MM.1S (cell line): ENCODE data around the gene OGFOD3.

Source experiments
- EZH2 ChIP-seq: fragments of 300-600 bp; sonication (generic); optimal IDR thresholded peaks from 2 replicates; pipeline ENCODE3; 2017; ENCODE audit warnings: low read depth, mild to moderate bottlenecking, antibody characterized with exemption, low read length, mixed read lengths
- TF ChIP-seq, protein P1 (sequence below): fragments of 300-600 bp; sonication (generic); IDR thresholded peaks from 2 replicates; pipeline ENCODE4 v1.5.1; 2016; ENCODE audit warnings: antibody characterized with exemption, low read length, mixed read lengths

DNA sequence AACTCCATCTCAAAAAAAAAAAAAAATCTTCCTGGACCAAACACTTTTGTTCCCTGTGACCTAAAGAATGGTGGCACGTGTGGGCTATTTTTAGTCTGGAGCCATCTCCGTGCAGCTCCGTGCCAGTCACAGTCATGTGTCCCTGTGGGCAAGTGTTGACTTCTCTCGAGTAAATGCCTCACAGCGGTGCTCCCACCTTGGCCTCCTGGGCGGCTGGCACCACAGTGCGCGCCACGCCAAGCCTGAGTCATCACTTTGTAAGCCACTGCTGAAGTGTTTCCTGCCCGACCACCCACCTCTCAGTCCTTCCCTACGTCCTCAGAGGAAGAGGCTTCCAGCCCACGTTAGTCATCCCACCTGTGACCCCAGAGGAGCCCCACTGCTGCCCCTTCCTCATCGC lies 11.1 kb downstream of the OGFOD3 start:
- TF ChIP-seq, protein P1, sequence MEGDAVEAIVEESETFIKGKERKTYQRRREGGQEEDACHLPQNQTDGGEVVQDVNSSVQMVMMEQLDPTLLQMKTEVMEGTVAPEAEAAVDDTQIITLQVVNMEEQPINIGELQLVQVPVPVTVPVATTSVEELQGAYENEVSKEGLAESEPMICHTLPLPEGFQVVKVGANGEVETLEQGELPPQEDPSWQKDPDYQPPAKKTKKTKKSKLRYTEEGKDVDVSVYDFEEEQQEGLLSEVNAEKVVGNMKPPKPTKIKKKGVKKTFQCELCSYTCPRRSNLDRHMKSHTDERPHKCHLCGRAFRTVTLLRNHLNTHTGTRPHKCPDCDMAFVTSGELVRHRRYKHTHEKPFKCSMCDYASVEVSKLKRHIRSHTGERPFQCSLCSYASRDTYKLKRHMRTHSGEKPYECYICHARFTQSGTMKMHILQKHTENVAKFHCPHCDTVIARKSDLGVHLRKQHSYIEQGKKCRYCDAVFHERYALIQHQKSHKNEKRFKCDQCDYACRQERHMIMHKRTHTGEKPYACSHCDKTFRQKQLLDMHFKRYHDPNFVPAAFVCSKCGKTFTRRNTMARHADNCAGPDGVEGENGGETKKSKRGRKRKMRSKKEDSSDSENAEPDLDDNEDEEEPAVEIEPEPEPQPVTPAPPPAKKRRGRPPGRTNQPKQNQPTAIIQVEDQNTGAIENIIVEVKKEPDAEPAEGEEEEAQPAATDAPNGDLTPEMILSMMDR: no peak
- TF ChIP-seq EZH2: no peak
